ENCODE data around the gene KLHL4. TPM values are rescaled to one million over a fixed set of nuclear protein-coding genes. Genes with fewer than 3 reads are reported as not detected.

The KLHL4 gene
- total RNA-seq, 1 experiment from 2014 or later, result 0.10 TPM

DNA sequence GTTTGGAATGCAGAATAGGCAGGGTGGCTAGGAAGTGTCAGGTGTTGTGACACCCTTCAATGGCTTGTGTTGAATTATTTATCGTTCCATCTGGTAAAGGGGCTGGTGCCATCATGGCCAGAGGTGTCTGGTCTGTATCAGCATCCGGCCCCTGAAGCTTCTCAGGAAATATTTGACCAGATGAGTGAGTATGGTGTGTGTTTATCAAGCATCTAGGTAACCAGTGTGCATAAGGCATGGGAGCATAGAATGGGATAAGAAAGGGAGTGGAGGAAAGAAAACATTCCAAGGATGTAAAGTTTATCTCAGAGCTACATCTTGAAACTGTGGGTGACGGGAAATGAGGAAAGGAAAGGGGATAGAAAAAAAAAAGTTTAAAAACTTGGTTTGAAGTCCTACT, 109.4 kb downstream of the KLHL4 start:
- no peak for TF ChIP-seq JUND (IDR thresholded peaks at IDR 0.05)
- no peak for TF ChIP-seq CEBPB (IDR thresholded peaks at IDR 0.05; ENCODE audit: low read depth)
- TF ChIP-seq, protein P1, sequence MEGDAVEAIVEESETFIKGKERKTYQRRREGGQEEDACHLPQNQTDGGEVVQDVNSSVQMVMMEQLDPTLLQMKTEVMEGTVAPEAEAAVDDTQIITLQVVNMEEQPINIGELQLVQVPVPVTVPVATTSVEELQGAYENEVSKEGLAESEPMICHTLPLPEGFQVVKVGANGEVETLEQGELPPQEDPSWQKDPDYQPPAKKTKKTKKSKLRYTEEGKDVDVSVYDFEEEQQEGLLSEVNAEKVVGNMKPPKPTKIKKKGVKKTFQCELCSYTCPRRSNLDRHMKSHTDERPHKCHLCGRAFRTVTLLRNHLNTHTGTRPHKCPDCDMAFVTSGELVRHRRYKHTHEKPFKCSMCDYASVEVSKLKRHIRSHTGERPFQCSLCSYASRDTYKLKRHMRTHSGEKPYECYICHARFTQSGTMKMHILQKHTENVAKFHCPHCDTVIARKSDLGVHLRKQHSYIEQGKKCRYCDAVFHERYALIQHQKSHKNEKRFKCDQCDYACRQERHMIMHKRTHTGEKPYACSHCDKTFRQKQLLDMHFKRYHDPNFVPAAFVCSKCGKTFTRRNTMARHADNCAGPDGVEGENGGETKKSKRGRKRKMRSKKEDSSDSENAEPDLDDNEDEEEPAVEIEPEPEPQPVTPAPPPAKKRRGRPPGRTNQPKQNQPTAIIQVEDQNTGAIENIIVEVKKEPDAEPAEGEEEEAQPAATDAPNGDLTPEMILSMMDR (IDR thresholded peaks at IDR 0.05 in 2 of 3, conservative IDR thresholded peaks at IDR 0.05 in 1 of 3; ENCODE audit: borderline replicate concordance in 1 of 3, insufficient read depth in 1 of 3, low read depth in 2 of 3, low read length in 2 of 3), result no peak
- TF ChIP-seq, protein P2, sequence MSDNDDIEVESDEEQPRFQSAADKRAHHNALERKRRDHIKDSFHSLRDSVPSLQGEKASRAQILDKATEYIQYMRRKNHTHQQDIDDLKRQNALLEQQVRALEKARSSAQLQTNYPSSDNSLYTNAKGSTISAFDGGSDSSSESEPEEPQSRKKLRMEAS (IDR thresholded peaks at IDR 0.05), result no peak
- TF ChIP-seq SRF (IDR thresholded peaks at IDR 0.05; ENCODE audit: low read depth), result no peak
- TF ChIP-seq, protein P3, sequence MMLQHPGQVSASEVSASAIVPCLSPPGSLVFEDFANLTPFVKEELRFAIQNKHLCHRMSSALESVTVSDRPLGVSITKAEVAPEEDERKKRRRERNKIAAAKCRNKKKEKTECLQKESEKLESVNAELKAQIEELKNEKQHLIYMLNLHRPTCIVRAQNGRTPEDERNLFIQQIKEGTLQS (IDR thresholded peaks at IDR 0.05), result no peak
- no peak for TF ChIP-seq ZFX (IDR thresholded peaks at IDR 0.05)
- no peak for TF ChIP-seq CBX3 (IDR thresholded peaks at IDR 0.05; ENCODE audit: low read depth)
- TF ChIP-seq, protein P4, sequence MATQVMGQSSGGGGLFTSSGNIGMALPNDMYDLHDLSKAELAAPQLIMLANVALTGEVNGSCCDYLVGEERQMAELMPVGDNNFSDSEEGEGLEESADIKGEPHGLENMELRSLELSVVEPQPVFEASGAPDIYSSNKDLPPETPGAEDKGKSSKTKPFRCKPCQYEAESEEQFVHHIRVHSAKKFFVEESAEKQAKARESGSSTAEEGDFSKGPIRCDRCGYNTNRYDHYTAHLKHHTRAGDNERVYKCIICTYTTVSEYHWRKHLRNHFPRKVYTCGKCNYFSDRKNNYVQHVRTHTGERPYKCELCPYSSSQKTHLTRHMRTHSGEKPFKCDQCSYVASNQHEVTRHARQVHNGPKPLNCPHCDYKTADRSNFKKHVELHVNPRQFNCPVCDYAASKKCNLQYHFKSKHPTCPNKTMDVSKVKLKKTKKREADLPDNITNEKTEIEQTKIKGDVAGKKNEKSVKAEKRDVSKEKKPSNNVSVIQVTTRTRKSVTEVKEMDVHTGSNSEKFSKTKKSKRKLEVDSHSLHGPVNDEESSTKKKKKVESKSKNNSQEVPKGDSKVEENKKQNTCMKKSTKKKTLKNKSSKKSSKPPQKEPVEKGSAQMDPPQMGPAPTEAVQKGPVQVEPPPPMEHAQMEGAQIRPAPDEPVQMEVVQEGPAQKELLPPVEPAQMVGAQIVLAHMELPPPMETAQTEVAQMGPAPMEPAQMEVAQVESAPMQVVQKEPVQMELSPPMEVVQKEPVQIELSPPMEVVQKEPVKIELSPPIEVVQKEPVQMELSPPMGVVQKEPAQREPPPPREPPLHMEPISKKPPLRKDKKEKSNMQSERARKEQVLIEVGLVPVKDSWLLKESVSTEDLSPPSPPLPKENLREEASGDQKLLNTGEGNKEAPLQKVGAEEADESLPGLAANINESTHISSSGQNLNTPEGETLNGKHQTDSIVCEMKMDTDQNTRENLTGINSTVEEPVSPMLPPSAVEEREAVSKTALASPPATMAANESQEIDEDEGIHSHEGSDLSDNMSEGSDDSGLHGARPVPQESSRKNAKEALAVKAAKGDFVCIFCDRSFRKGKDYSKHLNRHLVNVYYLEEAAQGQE (IDR thresholded peaks at IDR 0.05; ENCODE audit: low read depth), result no peak
- TF ChIP-seq EGR1 (IDR thresholded peaks at IDR 0.05; ENCODE audit: low read depth), result no peak
- no peak for TF ChIP-seq ELF1 (IDR thresholded peaks at IDR 0.05; ENCODE audit: borderline replicate concordance, low read depth)
- TF ChIP-seq SP1 (IDR thresholded peaks at IDR 0.05; ENCODE audit: low read depth), result no peak
- intact Hi-C loops (cut with micrococcal nuclease), result no loop called here
- Histone ChIP-seq H3K4me1 (ENCODE audit: control insufficient read depth in 1 of 2, insufficient read depth in 2 of 2, low read length in 2 of 2) (no peaks in the 10 kb centered on the region), H3K27me3 (ENCODE audit: insufficient read depth, low read length) (no peaks in the 10 kb centered on the region), H3K79me2 (ENCODE audit: insufficient read depth, low read length) (no peaks in the 10 kb centered on the region), H3K36me3 (ENCODE audit: control insufficient read depth in 1 of 2, insufficient read depth in 2 of 2, low read length in 2 of 2) (no peaks in the 10 kb centered on the region), H3K9me3 (ENCODE audit: control insufficient read depth in 1 of 2, insufficient read depth in 1 of 2, low read depth in 1 of 2, low read length in 2 of 2) (no peaks in the 10 kb centered on the region), H4K20me1 (ENCODE audit: insufficient read depth) (no peaks in the 10 kb centered on the region), H3K27ac (ENCODE audit: low read depth, low read length) (no peak overlapping the region), H3K4me2 (ENCODE audit: low read length) (no peak overlapping the region), H3K9ac (ENCODE audit: low read length) (no peak overlapping the region), H3K4me3 (replicated peaks in 1 of 2; ENCODE audit: low read depth in 1 of 2, low read length in 2 of 2) (no peak overlapping the region), H3K9me2 (ENCODE audit: insufficient read depth) (no peaks in the 10 kb centered on the region), H2AFZ (ENCODE audit: low read depth, low read length, poor library complexity, severe bottlenecking) (no peak overlapping the region)
- ATAC-seq (no peak), DNase-seq (ENCODE audit: low read depth, low spot score) (no peak)
- ChIA-PET CTCF (no interaction called here), POLR2A (no interaction called here), RAD21 (ENCODE audit: low non-redundant PET in 1 of 2, low total read pairs in 2 of 2, uncharacterized antibody in 2 of 2, unreplicated experiment in 2 of 2) (no interaction called here)
- BruUV-seq (replicated peaks), result no TSS peak
